Hematopoietic multipotent progenitor cell treated with erythropoietin and hydrocortisone succinate and interleukin-3 and kit ligand, for 4 days (in vitro differentiated cells): Measurements from ENCODE around the gene ALPL.
A peak's percentile ranks its signal among the peaks of the same experiment; 100 is the strongest.

Source experiments
- DNase-seq: peaks from one replicate; pipeline ENCODE4 v3.0.0-alpha.2; 2015

The ALPL gene

DNA sequence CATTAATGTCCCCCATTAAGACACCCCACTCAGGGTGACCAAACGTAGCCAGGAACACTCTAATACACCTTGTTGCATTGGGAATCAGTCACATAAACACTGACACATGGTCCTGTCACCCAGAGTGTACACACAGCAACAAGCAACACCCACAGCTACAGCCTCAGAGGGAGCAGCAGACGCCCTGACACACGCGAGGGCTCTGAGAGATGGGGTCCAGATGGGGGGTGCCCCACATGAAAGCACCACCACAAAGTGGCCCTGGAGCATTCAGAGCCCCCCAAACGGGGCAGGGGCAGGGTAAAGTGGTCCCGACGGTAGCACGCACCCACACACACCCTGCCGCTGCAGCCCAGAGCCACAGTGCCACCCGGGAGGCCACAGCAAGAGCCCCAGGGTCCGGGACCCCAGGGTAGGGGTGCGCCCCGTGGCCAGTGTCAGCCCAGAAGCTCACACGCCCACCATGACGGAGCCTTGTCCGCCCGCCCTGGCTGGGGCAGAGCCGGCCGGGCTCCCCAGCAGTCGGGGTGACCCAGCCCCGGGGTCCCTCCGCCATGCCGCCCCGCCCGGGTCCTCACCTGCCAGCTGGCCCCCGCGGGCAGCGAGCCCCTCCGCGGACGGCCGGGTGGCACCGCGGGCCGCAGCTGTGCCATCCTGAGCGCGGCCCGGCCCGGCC lies 112.7 kb downstream of the ALPL start:
- DNase-seq: no peak

DNA sequence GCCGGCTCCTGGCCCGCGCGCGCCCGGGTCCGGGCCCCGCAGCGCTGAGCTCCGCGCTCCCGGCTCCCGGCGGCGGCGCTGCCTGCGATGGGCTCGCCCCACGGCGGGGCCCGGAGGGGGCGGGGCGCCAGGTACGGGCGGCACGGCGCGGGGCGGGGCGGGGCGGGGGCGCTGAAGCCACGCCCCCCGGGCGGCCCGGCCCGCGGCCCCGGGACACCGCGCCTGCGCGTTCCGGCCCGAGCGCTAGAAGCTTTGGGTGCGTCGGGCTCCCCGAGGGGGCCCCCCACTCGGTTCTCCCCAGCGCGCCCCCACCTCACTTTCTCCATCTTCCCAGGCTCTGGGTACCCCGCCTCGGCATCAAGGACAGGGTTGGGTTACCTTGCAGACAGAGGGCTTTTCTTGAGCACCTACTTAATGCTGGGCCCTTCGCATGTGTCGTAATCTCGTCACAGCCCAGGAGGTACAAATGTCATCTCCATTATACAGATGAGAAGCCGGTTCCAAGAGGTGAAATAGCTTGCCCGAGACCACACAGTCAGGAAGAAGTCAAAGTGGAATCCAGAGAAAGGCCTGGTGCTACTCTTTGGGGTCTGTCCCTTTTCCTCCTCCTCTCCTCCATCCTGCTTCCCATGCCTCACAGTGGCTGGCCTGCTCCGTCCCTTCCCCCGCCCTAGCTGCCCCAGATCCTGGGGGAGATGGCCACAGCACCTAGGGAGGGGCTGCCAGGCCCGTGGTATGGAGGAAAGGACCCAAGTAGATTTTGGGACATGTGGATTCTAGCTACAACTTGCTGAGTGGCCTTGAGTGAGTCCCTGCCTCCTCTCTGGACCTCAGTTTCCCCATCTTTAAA lies 113.5 kb downstream of the ALPL start:
- peak; percentile 53 for DNase-seq

DNA sequence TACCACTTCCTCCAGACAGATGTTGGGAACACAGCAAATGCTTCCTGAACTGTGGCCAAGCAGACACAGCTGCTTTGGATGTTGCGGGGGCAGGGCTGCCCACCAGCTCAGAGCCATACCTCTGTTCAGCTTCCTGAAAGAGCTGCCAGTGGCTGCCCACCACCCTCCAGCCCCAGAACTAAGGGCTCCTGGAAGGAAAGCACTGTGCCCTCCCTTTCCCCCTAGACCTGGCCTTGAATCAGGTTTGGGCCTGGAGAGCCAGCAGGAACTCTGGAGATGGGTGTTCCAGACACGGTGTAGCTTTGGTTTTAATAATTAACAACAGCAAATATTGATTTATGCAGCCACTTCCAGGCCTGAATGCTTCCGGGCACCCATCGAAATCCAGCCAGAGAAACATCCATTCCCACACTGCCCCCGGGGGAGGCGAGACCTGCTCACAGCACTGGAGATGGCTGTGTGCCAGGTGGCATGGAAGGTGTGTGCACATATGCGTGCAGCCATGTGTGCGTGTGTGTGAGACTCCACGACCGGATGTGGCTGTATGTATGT lies 114.3 kb downstream of the ALPL start:
- DNase-seq: no peak

DNA sequence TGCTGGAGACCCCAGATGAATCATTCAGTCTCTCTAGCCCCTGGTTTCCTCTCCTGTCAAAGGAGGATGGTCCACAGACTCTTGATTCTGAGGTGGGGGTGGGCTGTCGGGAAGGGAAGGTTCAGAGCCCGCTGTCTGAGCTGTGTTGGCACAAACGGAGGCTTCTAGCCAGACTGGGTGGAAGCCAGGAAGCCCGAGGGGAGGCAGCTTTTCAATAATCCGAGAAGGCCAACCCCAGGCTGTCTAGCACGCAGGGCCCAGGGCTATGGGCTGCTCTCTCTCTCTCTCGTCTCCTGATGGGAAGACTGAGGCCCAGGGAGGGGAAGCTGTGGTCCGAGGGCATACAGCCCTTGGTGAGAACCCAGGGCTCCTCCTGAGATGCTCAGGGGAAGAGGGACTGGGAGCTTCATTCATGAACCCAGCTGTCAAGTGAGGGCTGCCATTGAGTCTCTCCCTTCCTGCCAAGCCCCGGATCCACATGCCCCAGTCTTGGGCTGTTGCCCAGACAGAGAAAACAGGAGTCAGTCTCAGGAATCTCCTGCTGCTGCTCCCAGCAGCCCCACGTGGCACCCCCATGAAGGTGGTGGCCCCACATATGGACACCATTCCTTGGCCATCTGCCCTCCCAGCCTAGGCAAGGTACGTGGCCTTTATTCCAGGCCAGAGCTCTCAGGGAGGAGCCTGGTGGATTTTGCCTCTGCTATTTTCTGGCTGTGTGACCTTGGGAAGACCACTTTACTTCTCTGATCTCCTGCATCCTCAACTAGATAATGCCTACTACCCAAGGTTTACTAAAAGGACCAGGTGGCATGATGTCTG lies 115.6 kb downstream of the ALPL start:
- DNase-seq: no peak

DNA sequence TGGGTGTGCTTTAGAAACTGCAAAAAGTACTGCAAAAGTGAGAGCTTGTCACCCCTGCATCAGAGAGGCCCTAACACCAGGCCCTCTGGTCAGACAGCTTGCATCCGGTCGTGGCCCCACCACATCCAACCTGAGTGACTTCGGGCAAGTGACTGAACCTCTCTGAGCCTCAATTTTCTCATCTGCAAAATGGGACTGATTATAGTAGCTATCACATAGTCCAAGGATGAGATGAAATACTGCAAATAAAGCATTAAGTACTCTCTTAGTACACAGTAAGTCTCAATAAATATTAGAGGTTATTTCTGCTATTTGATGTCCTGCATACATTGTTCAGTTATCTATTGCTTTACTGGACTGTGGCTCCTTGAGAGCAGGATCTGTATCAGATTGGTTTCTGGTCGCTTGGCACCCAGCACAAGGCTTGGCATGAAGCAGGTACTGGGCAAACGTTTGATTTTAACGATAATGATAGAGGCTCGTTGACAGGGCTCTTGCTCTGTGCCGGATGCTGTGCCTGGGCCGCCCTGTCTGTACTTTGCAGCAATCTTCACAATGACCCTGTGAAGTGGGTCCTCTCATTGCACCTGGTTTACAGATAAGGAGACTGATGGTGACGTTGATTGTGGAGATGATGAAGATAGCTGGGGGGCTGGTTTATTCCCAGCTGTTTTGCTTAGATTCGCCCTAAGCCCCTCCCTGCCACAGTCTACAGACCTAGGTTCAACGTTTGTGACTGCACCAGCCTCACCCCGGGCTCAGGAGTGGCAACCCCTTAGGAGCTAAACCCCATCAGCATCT lies 116.4 kb downstream of the ALPL start:
- no peak for DNase-seq

DNA sequence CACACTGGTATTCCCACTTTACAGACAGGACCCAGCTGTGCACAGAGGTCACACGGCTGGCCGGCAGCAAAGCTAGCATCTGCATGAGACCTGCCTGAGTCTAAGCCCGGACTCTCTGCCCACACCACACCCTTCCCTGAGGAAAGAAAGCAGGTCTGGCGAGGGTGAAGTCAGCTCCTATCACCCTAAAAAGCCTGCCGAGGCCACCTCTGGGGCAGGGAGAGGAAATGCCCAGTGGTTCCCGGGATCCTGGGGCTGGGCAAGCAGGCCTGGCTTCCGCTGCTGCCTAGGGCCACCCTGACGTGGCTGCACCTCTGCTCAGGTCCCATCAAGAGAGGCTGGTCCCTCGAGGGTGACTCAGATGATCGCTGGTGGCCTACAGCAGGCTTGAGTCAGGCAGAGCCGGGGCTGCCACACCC lies 117.7 kb downstream of the ALPL start:
- no peak for DNase-seq
